NCI-H187 (cell line): Measurements from ENCODE around the gene CD151.

Experiments used
- DNase-seq, 2 experiments: peaks; one replicate each; lab custom pipeline; 2025; lab: John Stamatoyannopoulos, UW

CD151 gene

GRCh38 chr11:815675-816432, 16.9 kb upstream of the CD151 start:
- no peak for DNase-seq

- DNase-seq = no peak
Observed at GRCh38 chr11:816433-816779, 16.3 kb upstream of the CD151 start.

GRCh38 chr11:818396-819128, 14.2 kb upstream of the CD151 start, which contains the start of gene PNPLA2:
Gene PNPLA2, plus strand, starts transcription at chr11:818914. Its CDS starts 805 bp downstream, at chr11:819719.
- DNase-seq = no peak

GRCh38 chr11:819129-819931, 13.4 kb upstream of the CD151 start:
- peak; percentile 68 to 93 for DNase-seq

GRCh38 chr11:819943-820649, 12.7 kb upstream of the CD151 start:
- DNase-seq = peak; percentile 38 to 80

DNA sequence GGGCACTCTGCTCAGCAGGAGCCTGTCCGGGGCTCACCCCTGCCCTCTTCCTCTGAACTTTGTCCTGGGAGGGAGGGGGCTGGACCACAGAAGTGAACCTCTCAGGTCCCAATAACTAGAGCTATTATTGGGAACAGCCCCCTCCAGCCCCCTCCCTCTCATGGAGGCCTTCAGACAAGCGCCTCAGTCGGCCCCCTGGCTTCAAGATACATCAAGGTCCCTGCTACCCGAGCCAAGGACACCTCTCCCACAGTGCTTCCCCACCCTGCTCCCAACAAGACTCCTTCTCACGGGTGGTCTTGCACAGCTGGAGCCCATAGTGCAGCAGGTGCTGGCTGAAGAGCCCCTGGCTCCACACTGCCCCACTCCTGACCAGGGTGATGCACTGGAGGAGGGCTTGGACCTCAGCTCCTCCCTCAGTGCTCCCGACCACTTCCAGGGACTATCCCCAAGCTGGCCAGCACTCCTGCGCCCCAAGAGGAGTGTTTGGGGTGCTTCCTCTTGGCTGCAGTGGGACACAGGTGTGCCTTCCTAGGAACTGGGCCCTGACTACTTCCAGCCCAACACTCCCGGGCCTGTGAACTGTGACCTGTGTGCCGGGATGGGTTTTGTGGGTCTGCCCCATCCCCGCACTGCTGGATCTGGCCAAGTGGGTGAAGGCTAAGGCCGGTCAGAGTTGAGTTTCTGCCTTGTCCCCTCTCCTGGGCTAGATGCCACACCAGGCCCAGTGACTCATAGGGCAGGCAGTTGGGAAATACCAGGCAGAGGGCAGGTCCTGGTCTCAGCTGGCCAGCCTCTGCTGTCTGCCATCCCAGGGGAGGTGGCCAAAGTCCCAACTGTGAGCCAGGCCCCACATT, 11.9 kb upstream of the CD151 start:
- DNase-seq = no peak

- DNase-seq = no peak
Observed at GRCh38 chr11:821512-822371, 11.0 kb upstream of the CD151 start.

GRCh38 chr11:823441-824291, 9.1 kb upstream of the CD151 start:
- peak; percentile 30 to 48 for DNase-seq

- peak; percentile 82 to 86 for DNase-seq
Observed at GRCh38 chr11:824292-824880, 8.4 kb upstream of the CD151 start.

- peak in 1 of 2 experiments; percentile 68 for DNase-seq
Observed at GRCh38 chr11:824942-825341, 7.8 kb upstream of the CD151 start.

DNA sequence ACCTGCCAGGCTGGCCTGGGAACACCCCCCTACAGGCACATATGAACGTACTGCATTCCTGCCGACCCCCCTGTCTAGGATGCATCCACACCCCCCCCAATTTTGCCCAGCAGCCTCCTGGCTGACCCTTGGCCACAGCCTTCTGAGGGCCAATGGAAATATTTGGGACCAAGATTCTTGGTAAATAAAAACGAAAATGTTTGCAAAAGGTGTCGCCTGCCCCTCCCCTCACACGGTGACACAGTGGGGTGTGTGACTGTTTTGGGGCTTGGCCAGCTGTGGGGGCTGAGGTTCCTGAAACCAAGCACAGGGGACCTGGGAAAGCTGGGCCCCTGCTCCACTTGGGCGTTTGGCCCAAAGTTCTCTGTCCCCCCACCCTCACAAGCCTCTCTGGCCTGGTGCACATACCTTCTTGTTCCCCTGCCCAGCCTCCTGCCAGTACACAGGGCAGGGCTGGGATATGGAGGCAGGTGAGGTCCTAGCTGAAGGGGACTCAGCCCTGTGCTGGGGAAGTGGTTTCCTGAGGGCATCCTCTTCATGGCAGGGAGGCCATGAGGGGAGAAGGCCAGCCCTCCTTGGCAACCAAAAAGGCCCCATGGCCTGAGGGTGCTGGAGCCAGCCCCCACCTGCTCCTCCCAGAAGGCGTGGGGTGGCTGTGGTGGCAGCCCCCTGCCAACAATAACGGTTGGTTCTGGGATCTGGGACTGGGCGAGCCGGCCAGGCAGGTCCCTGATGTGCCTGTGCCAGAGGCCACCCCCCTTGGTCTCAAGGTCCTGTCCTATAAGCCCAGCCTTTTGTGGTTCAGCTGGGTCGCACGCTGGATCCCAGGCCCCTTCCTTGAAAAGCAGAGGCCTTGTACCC, 7.2 kb upstream of the CD151 start:
- DNase-seq = no peak

DNA sequence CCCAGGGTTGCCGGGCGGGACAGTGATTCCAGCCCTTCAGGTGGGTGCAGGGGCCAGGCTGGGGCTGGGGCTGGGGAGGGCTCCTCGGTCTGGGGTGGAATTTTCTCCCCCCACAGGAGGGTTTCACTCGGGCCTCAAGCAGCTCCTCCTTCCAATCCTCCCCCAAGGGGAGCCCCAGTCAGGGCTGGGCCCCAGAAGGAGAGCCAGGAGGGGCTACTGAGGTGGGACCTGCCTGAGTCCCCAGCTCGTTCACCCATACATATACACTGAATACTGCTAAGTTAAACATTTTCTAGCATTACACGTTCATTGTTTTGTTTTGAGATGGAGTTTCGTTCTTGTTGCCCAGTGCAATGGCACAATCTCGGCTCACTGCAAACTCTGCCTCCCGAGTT, 6.5 kb upstream of the CD151 start:
- no peak for DNase-seq

GRCh38 chr11:826836-827145, 6.0 kb upstream of the CD151 start:
- no peak for DNase-seq

DNA sequence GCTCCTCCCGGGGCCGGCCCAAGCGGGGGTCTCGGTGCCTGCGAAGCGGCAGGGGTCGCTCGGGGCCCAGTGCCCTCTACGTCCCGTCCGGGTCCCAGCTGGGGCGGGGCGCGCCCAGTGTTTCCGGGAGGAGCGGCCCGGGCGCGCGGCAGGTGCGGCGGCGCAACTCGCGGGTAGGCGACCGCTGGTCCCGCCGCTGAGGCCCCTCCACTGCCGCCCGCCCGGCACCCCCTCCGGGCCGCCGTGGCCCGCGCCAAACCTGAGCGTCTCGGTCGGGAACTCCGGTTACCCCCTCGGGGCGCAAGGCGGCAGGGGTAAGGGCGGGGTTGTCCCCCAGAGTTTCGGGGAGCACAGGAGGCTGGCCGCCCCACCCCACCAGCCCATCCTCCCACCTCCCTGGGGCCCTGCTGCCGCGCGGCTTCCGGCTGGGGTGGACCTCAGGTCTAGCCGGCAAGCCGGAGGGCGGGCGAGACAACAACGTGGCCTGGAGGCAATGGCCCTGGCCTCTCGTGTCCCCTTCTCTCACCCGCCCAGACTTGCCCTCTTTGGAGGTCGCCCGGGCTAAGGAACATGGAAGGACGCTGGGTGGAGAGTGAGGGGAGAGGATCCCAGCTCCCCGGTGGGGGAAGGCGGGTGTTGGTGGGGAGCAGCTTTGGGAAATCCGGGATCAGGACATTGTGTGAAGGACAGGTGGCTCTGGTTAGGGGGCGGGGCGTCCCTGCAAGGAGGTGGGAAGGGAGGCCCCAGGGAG, 5.4 kb upstream of the CD151 start:
- DNase-seq = no peak

GRCh38 chr11:827897-828192, 4.9 kb upstream of the CD151 start, which contains the start of gene CRACR2B:
Gene CRACR2B, plus strand, starts transcription at chr11:827919. Its CDS starts 689 bp downstream, at chr11:828608.
- DNase-seq = no peak

- DNase-seq = no peak
Observed at GRCh38 chr11:828506-829175, 4.1 kb upstream of the CD151 start.
